Islet precursor cell (in vitro differentiated cells): Measurements from ENCODE around the gene CAPN15.
"Not testable (repeated sequence)": the region's sequence is repeated elsewhere in the genome, so short reads cannot be mapped to it uniquely, and the experiment has no call there.

Source experiments
- DNase-seq: peaks from one replicate; pipeline ENCODE4 v3.0.0-alpha.2; 2018

The CAPN15 gene

GRCh38 chr16:507527-507926 is 20.0 kb upstream of the CAPN15 start:
- DNase-seq = not testable (repeated sequence)

- no peak for DNase-seq
These were observed 19.5 kb upstream of the CAPN15 start for GRCh38 chr16:507996-508395.

- no peak for DNase-seq
These were observed 18.4 kb upstream of the CAPN15 start for GRCh38 chr16:508884-509736.

- no peak for DNase-seq
These were observed 17.3 kb upstream of the CAPN15 start for GRCh38 chr16:510066-510825.

- DNase-seq = no peak
These were observed 14.7 kb upstream of the CAPN15 start for GRCh38 chr16:512802-513201.

- DNase-seq = no peak
These were observed 13.6 kb upstream of the CAPN15 start for GRCh38 chr16:513950-514349.

GRCh38 chr16:515175-515938 is 12.2 kb upstream of the CAPN15 start:
- DNase-seq = no peak

GRCh38 chr16:515939-516226 is 11.6 kb upstream of the CAPN15 start:
- no peak for DNase-seq

- DNase-seq = no peak
These were observed 11.2 kb upstream of the CAPN15 start for GRCh38 chr16:516301-516700.

- no peak for DNase-seq
These were observed 8.7 kb upstream of the CAPN15 start for GRCh38 chr16:518858-519257.

- no peak for DNase-seq
These were observed 8.1 kb upstream of the CAPN15 start for GRCh38 chr16:519425-519824.

- DNase-seq = no peak
These were observed 7.4 kb upstream of the CAPN15 start for GRCh38 chr16:519841-520687.

GRCh38 chr16:520847-521246 is 6.7 kb upstream of the CAPN15 start:
- DNase-seq = no peak

GRCh38 chr16:521381-522210 is 5.9 kb upstream of the CAPN15 start:
- no peak for DNase-seq

- no peak for DNase-seq
These were observed 5.0 kb upstream of the CAPN15 start for GRCh38 chr16:522320-523096.

- DNase-seq = no peak
These were observed 4.3 kb upstream of the CAPN15 start for GRCh38 chr16:523097-523741.

- no peak for DNase-seq
These were observed 3.1 kb upstream of the CAPN15 start for GRCh38 chr16:524274-525040.

- no peak for DNase-seq
These were observed 2.4 kb upstream of the CAPN15 start for GRCh38 chr16:525123-525519.

- DNase-seq = peak; percentile 90
These were observed 1.9 kb upstream of the CAPN15 start for GRCh38 chr16:525520-526180.
